GM12865 (cell line): ENCODE data around the gene ATE1.

Experiments
- DNase-seq: peaks from one replicate; pipeline ENCODE4 v3.0.0; 2010; ENCODE audit warnings: low read depth
- H3K4me3 ChIP-seq: 2 replicates; pipeline ENCODE4 v1.5.1; 2011; ENCODE audit warnings: mild to moderate bottlenecking, low read depth, low read length, control low read depth
- CTCF ChIP-seq: IDR thresholded peaks from 2 replicates; pipeline ENCODE4 v1.5.1; 2011; ENCODE audit warnings: low read length, control low read depth, low read depth, inconsistent platforms; ENCODE audit not compliant: insufficient read depth; ENCODE audit errors: missing control alignments

The ATE1 gene

GRCh38 chr10:121694966-121695643 lies 232.7 kb downstream of the ATE1 start:
- no peak for DNase-seq
- H3K4me3 ChIP-seq = no peak overlapping the region
- TF ChIP-seq CTCF = no peak

GRCh38 chr10:121694327-121694965 lies 233.4 kb downstream of the ATE1 start:
- no peak overlapping the region for H3K4me3 ChIP-seq
- TF ChIP-seq CTCF = no peak
- no peak for DNase-seq

GRCh38 chr10:121692626-121693025 lies 235.2 kb downstream of the ATE1 start:
- no peak for TF ChIP-seq CTCF
- no peak overlapping the region for H3K4me3 ChIP-seq
- DNase-seq = no peak

- no peak for DNase-seq
- no peak overlapping the region for H3K4me3 ChIP-seq
- TF ChIP-seq CTCF = no peak
Observed at GRCh38 chr10:121690970-121691369, 236.9 kb downstream of the ATE1 start.
